HG03159 (cell line): ENCODE results near the gene NFATC4.
"Not testable (repeated sequence)": the region's sequence is repeated elsewhere in the genome, so short reads cannot be mapped to it uniquely, and the experiment has no call there.

ENCODE experiments used
- ATAC-seq: cut with Tn5 transposase; IDR thresholded peaks from one replicate; pipeline ENCODE4 v1.9.1; 2021; ENCODE audit warnings: mild to moderate bottlenecking, moderate library complexity; ENCODE audit not compliant: unreplicated experiment

The NFATC4 gene

GRCh38 chr14:24387579-24387978, 19.6 kb downstream of the NFATC4 start:
- ATAC-seq: not testable (repeated sequence)

- no peak for ATAC-seq
Measured at GRCh38 chr14:24388474-24389179, 20.6 kb downstream of the NFATC4 start.

- ATAC-seq: no peak
Measured at GRCh38 chr14:24389226-24389848, 21.4 kb downstream of the NFATC4 start.

- ATAC-seq: no peak
Measured at GRCh38 chr14:24390701-24391468, 22.9 kb downstream of the NFATC4 start.

- no peak for ATAC-seq
Measured at GRCh38 chr14:24392325-24393091, 24.5 kb downstream of the NFATC4 start.

- no peak for ATAC-seq
Measured at GRCh38 chr14:24394275-24394674, 26.3 kb downstream of the NFATC4 start.

- ATAC-seq: no peak
Measured at GRCh38 chr14:24395609-24396582, 27.9 kb downstream of the NFATC4 start.

GRCh38 chr14:24397639-24398292, 29.8 kb downstream of the NFATC4 start:
- no peak for ATAC-seq

- no peak for ATAC-seq
Measured at GRCh38 chr14:24398293-24398652, 30.3 kb downstream of the NFATC4 start.

- ATAC-seq: no peak
Measured at GRCh38 chr14:24398653-24399446, 30.9 kb downstream of the NFATC4 start, which contains the start of gene NYNRIN. TSS of gene NYNRIN (plus strand) at chr14:24399003. CDS start at chr14:24399247, 244 bp downstream.

- ATAC-seq: no peak
Measured at GRCh38 chr14:24399447-24399822, 31.5 kb downstream of the NFATC4 start.

GRCh38 chr14:24399999-24400718, 32.2 kb downstream of the NFATC4 start:
- no peak for ATAC-seq

GRCh38 chr14:24401810-24402702, 34.1 kb downstream of the NFATC4 start:
- ATAC-seq: no peak

- no peak for ATAC-seq
Measured at GRCh38 chr14:24403294-24403998, 35.5 kb downstream of the NFATC4 start.

- ATAC-seq: no peak
Measured at GRCh38 chr14:24404814-24405213, 36.8 kb downstream of the NFATC4 start.

GRCh38 chr14:24406416-24406815, 38.4 kb downstream of the NFATC4 start:
- no peak for ATAC-seq
